HCT116 (cell line): ENCODE results near the gene SGCA. TPM values are rescaled to one million over a fixed set of nuclear protein-coding genes. Genes with fewer than 3 reads are reported as not detected.

Experiments
- ATAC-seq: fragments of 200-7000 bp; cut with Tn5 transposase; 2 replicates; pipeline ENCODE4 v1.9.1; 2020; ENCODE audit warnings: mild to moderate bottlenecking, moderate library complexity
- BruUV-seq: library from RNA; stranded (reverse); fragments of 400-500 nt; replicated peaks from 2 replicates; lab custom pipeline; 2021; lab: Mats Ljungman, UMichigan
- CTCF ChIA-PET: fragments of 300-600 bp; sonication (Branson Sonifier 250); formaldehyde crosslinking; loops from one replicate; lab custom pipeline; 2021; ENCODE audit warnings: antibody characterized with exemption; lab: Charles Lee
- POLR2A ChIA-PET: fragments of 300-600, 350-600 bp; sonication (Branson Sonifier 250); formaldehyde crosslinking; loops from one replicate; lab custom pipeline; 2021; ENCODE audit warnings: antibody characterized with exemption; lab: Charles Lee
- RAD21 ChIA-PET, 2 experiments: fragments of 300-600 bp; sonication (Branson Sonifier 250); formaldehyde crosslinking; loops; one replicate each; lab custom pipeline; 2023; ENCODE audit warnings: low total read pairs in 2 of 2; ENCODE audit not compliant: uncharacterized antibody in 2 of 2, unreplicated experiment in 2 of 2, low non-redundant PET in 1 of 2; lab: Charles Lee
- DNase-seq: peaks from one replicate; pipeline ENCODE4 v3.0.0-alpha.2; 2010; ENCODE audit warnings: low read depth, low spot score
- H2AFZ ChIP-seq: fragments of 200-600 bp; shearing (Covaris generic), sonication (generic); 2 replicates; pipeline ENCODE4 v1.6.1; 2017; ENCODE audit warnings: low read depth, mixed run types, mixed read lengths, antibody characterized with exemption, low read length; ENCODE audit not compliant: poor library complexity, severe bottlenecking
- H3K27ac ChIP-seq: 2 replicates; pipeline ENCODE4 v1.5.1; 2012; ENCODE audit warnings: low read depth, low read length
- H3K27me3 ChIP-seq: fragments of 200-600 bp; sonication (generic); 2 replicates; pipeline ENCODE4 v1.6.1; 2016; ENCODE audit warnings: mixed run types, low read length, mixed read lengths; ENCODE audit not compliant: insufficient read depth
- H3K36me3 ChIP-seq, 2 experiments: fragments of 200-500 bp in 1 of 2; fragments of 200-600 bp in 1 of 2; sonication (Bioruptor generic) in 1 of 2; sonication (generic) in 1 of 2; 2 replicates each; pipeline versions ENCODE4 v1.5.1 to v1.6.1; 2014 to 2016; ENCODE audit warnings: low read length in 2 of 2, inconsistent platforms in 1 of 2, mixed read lengths in 1 of 2, mixed run types in 1 of 2; ENCODE audit not compliant: insufficient read depth in 2 of 2, control insufficient read depth in 1 of 2
- H3K4me1 ChIP-seq, 2 experiments: fragments of 200-600 bp in 1 of 2; sonication (generic) in 1 of 2; 2 replicates each; pipeline versions ENCODE4 v1.5.1 to v1.6.1; 2012 to 2017; ENCODE audit warnings: low read length in 2 of 2, inconsistent platforms in 1 of 2, mild to moderate bottlenecking in 1 of 2, mixed read lengths in 1 of 2, mixed run types in 1 of 2, moderate library complexity in 1 of 2; ENCODE audit not compliant: insufficient read depth in 2 of 2, control insufficient read depth in 1 of 2
- H3K4me2 ChIP-seq: fragments of 200-600 bp; sonication (generic); 2 replicates; pipeline ENCODE4 v1.6.1; 2017; ENCODE audit warnings: mixed run types, low read length, mixed read lengths
- H3K4me3 ChIP-seq, 2 experiments: fragments of 200-600 bp in 1 of 2; sonication (generic) in 1 of 2; replicated peaks in 1 of 2; 2 replicates each; pipeline ENCODE4 v1.5.1; 2011 to 2016; ENCODE audit warnings: low read length in 2 of 2, control low read depth in 1 of 2, low read depth in 1 of 2, mild to moderate bottlenecking in 1 of 2, mixed read lengths in 1 of 2, mixed run types in 1 of 2
- H3K79me2 ChIP-seq: fragments of 200-600 bp; sonication (generic); 2 replicates; pipeline ENCODE4 v1.6.1; 2017; ENCODE audit warnings: mild to moderate bottlenecking, mixed run types, low read length, moderate library complexity, mixed read lengths; ENCODE audit not compliant: insufficient read depth
- H3K9ac ChIP-seq: fragments of 200-600 bp; sonication (generic); 2 replicates; pipeline ENCODE4 v1.6.1; 2016; ENCODE audit warnings: low read length, mixed read lengths
- H3K9me2 ChIP-seq: fragments of 200-600 bp; sonication (generic), shearing (Covaris generic); 2 replicates; pipeline ENCODE4 v1.6.1; 2017; ENCODE audit warnings: mixed run types, mild to moderate bottlenecking, moderate library complexity; ENCODE audit not compliant: insufficient read depth
- H3K9me3 ChIP-seq, 2 experiments: fragments of 200-500 bp in 1 of 2; fragments of 200-600 bp in 1 of 2; sonication (Bioruptor generic) in 1 of 2; sonication (generic) in 1 of 2; 2 replicates each; pipeline ENCODE4 v1.6.1; 2014 to 2017; ENCODE audit warnings: low read length in 2 of 2, mixed read lengths in 2 of 2, inconsistent platforms in 1 of 2, low read depth in 1 of 2, mild to moderate bottlenecking in 1 of 2, mixed run types in 1 of 2, moderate library complexity in 1 of 2; ENCODE audit not compliant: control insufficient read depth in 1 of 2, insufficient read depth in 1 of 2
- H4K20me1 ChIP-seq: fragments of 200-600 bp; sonication (generic), shearing (Covaris generic); 2 replicates; pipeline ENCODE4 v1.6.1; 2017; ENCODE audit warnings: mixed run types, mild to moderate bottlenecking, moderate library complexity; ENCODE audit not compliant: insufficient read depth
- ATF3 ChIP-seq: IDR thresholded peaks from 2 replicates; pipeline ENCODE4 v1.6.1; 2012
- CBX3 ChIP-seq: IDR thresholded peaks from 2 replicates; pipeline ENCODE4 v1.6.1; 2012; ENCODE audit warnings: low read depth
- EGR1 ChIP-seq: IDR thresholded peaks from 2 replicates; pipeline ENCODE4 v1.6.1; 2012; ENCODE audit warnings: low read depth
- ELF1 ChIP-seq: IDR thresholded peaks from 2 replicates; pipeline ENCODE4 v1.6.1; 2012; ENCODE audit warnings: low read depth, borderline replicate concordance
- EZH2phosphoT487 ChIP-seq: fragments of 200-600 bp; IDR thresholded peaks from 2 replicates; pipeline ENCODE4 v1.6.1; 2018; ENCODE audit warnings: antibody characterized with exemption, borderline replicate concordance
- FOSL1 ChIP-seq: IDR thresholded peaks from 2 replicates; pipeline ENCODE4 v1.6.1; 2012; ENCODE audit warnings: low read depth
- JUND ChIP-seq: IDR thresholded peaks from 2 replicates; pipeline ENCODE4 v1.6.1; 2012
- POLR2AphosphoS5 ChIP-seq: IDR thresholded peaks from 2 replicates; pipeline ENCODE4 v1.6.1; 2011; ENCODE audit warnings: mild to moderate bottlenecking, low read depth, low read length, moderate library complexity
- SIN3A ChIP-seq: IDR thresholded peaks from 2 replicates; pipeline ENCODE4 v1.6.1; 2012; ENCODE audit warnings: low read depth
- SP1 ChIP-seq: IDR thresholded peaks from 2 replicates; pipeline ENCODE4 v1.6.1; 2012; ENCODE audit warnings: low read depth
- SRF ChIP-seq: IDR thresholded peaks from 2 replicates; pipeline ENCODE4 v1.6.1; 2012; ENCODE audit warnings: low read depth
- TCF7L2 ChIP-seq: IDR thresholded peaks from 2 replicates; pipeline ENCODE4 v1.7.0; 2011; ENCODE audit warnings: borderline replicate concordance, inconsistent platforms; ENCODE audit not compliant: insufficient read depth, insufficient read length; ENCODE audit errors: extremely low read depth
- YY1 ChIP-seq: IDR thresholded peaks from 2 replicates; pipeline ENCODE4 v1.6.1; 2011; ENCODE audit warnings: low read length, low read depth, moderate library complexity, mild to moderate bottlenecking; ENCODE audit not compliant: insufficient replicate concordance; ENCODE audit errors: extremely low read depth
- ZNF274 ChIP-seq: fragments of 200-500 bp; sonication (Bioruptor generic); IDR thresholded peaks from 2 replicates; pipeline ENCODE4 v1.6.1; 2014; ENCODE audit warnings: mild to moderate bottlenecking, low read depth, low read length, inconsistent platforms
- intact Hi-C: fragments of 100-400 bp; cut with micrococcal nuclease; formaldehyde crosslinking; loops from 2 replicates; pipeline ENCODE4 v1.10.0; 2022
- total RNA-seq: library from RNA; stranded (reverse); gene quantifications from one replicate; pipeline ENCODE4 v1.2.1, GENCODE V29; 2021; ENCODE audit not compliant: unreplicated experiment

Gene SGCA
- total RNA-seq, 1 experiment from 2014 or later: 0.37 TPM

- Histone ChIP-seq H3K36me3 (no peaks in the 10 kb centered on the region), H3K9me2 (no peaks in the 10 kb centered on the region), H3K9me3 (no peaks in the 10 kb centered on the region), H3K4me1 (peaks cover 34 to 75% of the 10 kb centered on the region in 2 experiments), H3K27me3 (no peaks in the 10 kb centered on the region), H2AFZ (no peak overlapping the region), H3K4me3 (0 out of 4 replicates have a peak overlapping the region, but pooled peaks of 1 of the 2 experiments have one; percentile 0), H3K4me2 (peak overlapping the region; percentile 43), H3K9ac (peak overlapping the region; percentile 14), H4K20me1 (no peaks in the 10 kb centered on the region), H3K27ac (no peak overlapping the region), H3K79me2 (no peaks in the 10 kb centered on the region)
- no peak for ATAC-seq
- ChIA-PET CTCF (interaction anchor here (0.7 to 2.1 kb wide), 6 partner anchors 8 to 27 kb away, joined by 3 to 8 read pairs (median 3); partner anchors contain the start of gene SGCA), POLR2A (no interaction called here), RAD21 (no interaction called here)
- DNase-seq: no peak
- intact Hi-C loops: no loop called here
- TF ChIP-seq ZNF274 (no peak), FOSL1 (no peak), ELF1 (no peak), SIN3A (no peak), EZH2phosphoT487 (no peak), POLR2AphosphoS5 (no peak), SP1 (no peak), TCF7L2 (no peak), JUND (no peak), EGR1 (no peak), SRF (no peak), CBX3 (no peak), ATF3 (no peak), YY1 (no peak)
- BruUV-seq: no TSS peak
These were observed 7.6 kb downstream of the SGCA start for GRCh38 chr17:50173335-50173941.
